Activated T-helper 2 cell treated with anti-CD3 and anti-CD28 coated beads, Interferon-gamma antibody, Interleukin-2, Interleukin-4, amounts not matched to agents 10 μg/mL and 5 μg/mL and 100 μg/mL, durations not matched to agents 14 hours and 24 hours and 36 hours (primary cell): Measurements from ENCODE around the gene NR5A2. TPM values are rescaled to one million over a fixed set of nuclear protein-coding genes. Genes with fewer than 3 reads are reported as not detected.

Experiments used
- DNase-seq: peaks from one replicate; pipeline ENCODE4 v3.0.0; 2021; ENCODE audit warnings: low spot score
- H3K27ac Mint-ChIP-seq: one replicate; pipeline ENCODE4 v1.8.0; 2021; ENCODE audit warnings: mixed read lengths
- H3K27me3 Mint-ChIP-seq: one replicate; pipeline ENCODE4 v1.8.0; 2021; ENCODE audit warnings: low read depth, mixed read lengths
- H3K36me3 Mint-ChIP-seq: one replicate; pipeline ENCODE4 v1.8.0; 2021; ENCODE audit warnings: low read depth, mixed read lengths
- H3K4me1 Mint-ChIP-seq: one replicate; pipeline ENCODE4 v1.8.0; 2021; ENCODE audit warnings: low read depth, mixed read lengths
- H3K4me3 Mint-ChIP-seq: one replicate; pipeline ENCODE4 v1.8.0; 2021; ENCODE audit warnings: low read depth, mild to moderate bottlenecking, moderate library complexity, mixed read lengths
- H3K9me3 Mint-ChIP-seq: one replicate; pipeline ENCODE4 v1.8.0; 2021; ENCODE audit warnings: mixed read lengths
- intact Hi-C: fragments of 100-400 bp; cut with micrococcal nuclease; formaldehyde crosslinking; loops from one replicate; pipeline ENCODE4 v1.15.1; 2023
- total RNA-seq: library from RNA; stranded (reverse); gene quantifications from 2 replicates; pipeline ENCODE4 v1.2.3, GENCODE V29; 2022

The NR5A2 gene
- total RNA-seq, result not detected in 2 replicates

GRCh38 chr1:200027264-200027823 is at the start of gene NR5A2:
NR5A2 (plus strand) TSS chr1:200027710; CDS start chr1:200027848, 138 bp downstream.
- DNase-seq, result no peak
- H3K4me3 Mint-ChIP-seq, result peak within 1 kb of the TSS; percentile 51
- no peaks in the 10 kb centered on the region for H3K36me3 Mint-ChIP-seq

GRCh38 chr1:199978408-199978940 is 49.0 kb upstream of the NR5A2 start:
- intact Hi-C loops, result no loop called here
- DNase-seq, result no peak
- no peaks in the 10 kb centered on the region for H3K9me3 Mint-ChIP-seq
- no peak overlapping the region for H3K27ac Mint-ChIP-seq
- H3K36me3 Mint-ChIP-seq, result no peaks in the 10 kb centered on the region
- peaks cover 10% of the 10 kb centered on the region for H3K27me3 Mint-ChIP-seq
- H3K4me3 Mint-ChIP-seq, result no peak overlapping the region
- no peaks in the 10 kb centered on the region for H3K4me1 Mint-ChIP-seq

More at GRCh38 chr1:200027264-200027823, at the start of gene NR5A2:
- Mint-ChIP-seq H3K27me3 (peaks cover 59% of the 10 kb centered on the region), H3K9me3 (no peaks in the 10 kb centered on the region), H3K4me1 (peaks cover 3% of the 10 kb centered on the region), H3K27ac (no peak within 1 kb of the TSS)
- intact Hi-C loops, result no loop called here

GRCh38 chr1:199979071-199979470 is 48.4 kb upstream of the NR5A2 start:
- H3K36me3 Mint-ChIP-seq, result no peaks in the 10 kb centered on the region
- H3K4me3 Mint-ChIP-seq, result no peak overlapping the region
- H3K9me3 Mint-ChIP-seq, result no peaks in the 10 kb centered on the region
- H3K4me1 Mint-ChIP-seq, result no peaks in the 10 kb centered on the region
- H3K27ac Mint-ChIP-seq, result no peak overlapping the region
- DNase-seq, result no peak
- intact Hi-C loops, result no loop called here
- peaks cover 8% of the 10 kb centered on the region for H3K27me3 Mint-ChIP-seq

- H3K9me3 Mint-ChIP-seq, result no peaks in the 10 kb centered on the region
- no peak for DNase-seq
- no peaks in the 10 kb centered on the region for H3K36me3 Mint-ChIP-seq
- no peaks in the 10 kb centered on the region for H3K4me1 Mint-ChIP-seq
- peaks cover 4% of the 10 kb centered on the region for H3K27me3 Mint-ChIP-seq
- no peak overlapping the region for H3K27ac Mint-ChIP-seq
- no peak overlapping the region for H3K4me3 Mint-ChIP-seq
- intact Hi-C loops, result no loop called here
These were observed 45.9 kb upstream of the NR5A2 start for GRCh38 chr1:199981584-199981983.

- DNase-seq, result no peak
- H3K27me3 Mint-ChIP-seq, result peaks cover 4% of the 10 kb centered on the region
- H3K36me3 Mint-ChIP-seq, result no peaks in the 10 kb centered on the region
- no peaks in the 10 kb centered on the region for H3K9me3 Mint-ChIP-seq
- no peak overlapping the region for H3K27ac Mint-ChIP-seq
- intact Hi-C loops, result no loop called here
- H3K4me1 Mint-ChIP-seq, result no peaks in the 10 kb centered on the region
- H3K4me3 Mint-ChIP-seq, result no peak overlapping the region
These were observed 44.9 kb upstream of the NR5A2 start for GRCh38 chr1:199982606-199983005.

- Mint-ChIP-seq H3K4me3 (no peak overlapping the region), H3K27ac (no peak overlapping the region), H3K36me3 (no peaks in the 10 kb centered on the region), H3K27me3 (peaks cover 3% of the 10 kb centered on the region), H3K9me3 (no peaks in the 10 kb centered on the region), H3K4me1 (no peaks in the 10 kb centered on the region)
- no peak for DNase-seq
- intact Hi-C loops, result no loop called here
These were observed 44.0 kb upstream of the NR5A2 start for GRCh38 chr1:199983531-199983930.

- intact Hi-C loops, result no loop called here
- Mint-ChIP-seq H3K4me1 (no peaks in the 10 kb centered on the region), H3K9me3 (no peaks in the 10 kb centered on the region), H3K4me3 (no peak overlapping the region), H3K27me3 (no peaks in the 10 kb centered on the region), H3K36me3 (no peaks in the 10 kb centered on the region), H3K27ac (no peak overlapping the region)
- no peak for DNase-seq
These were observed 32.3 kb upstream of the NR5A2 start for GRCh38 chr1:199995096-199995685.

GRCh38 chr1:200005165-200005564 is 22.3 kb upstream of the NR5A2 start:
- Mint-ChIP-seq H3K4me1 (no peaks in the 10 kb centered on the region), H3K4me3 (no peak overlapping the region), H3K27me3 (no peaks in the 10 kb centered on the region), H3K27ac (no peak overlapping the region), H3K36me3 (no peaks in the 10 kb centered on the region), H3K9me3 (no peaks in the 10 kb centered on the region)
- DNase-seq, result no peak
- intact Hi-C loops, result no loop called here

GRCh38 chr1:200006711-200007110 is 20.8 kb upstream of the NR5A2 start:
- no peaks in the 10 kb centered on the region for H3K4me1 Mint-ChIP-seq
- intact Hi-C loops, result no loop called here
- no peaks in the 10 kb centered on the region for H3K36me3 Mint-ChIP-seq
- no peak overlapping the region for H3K27ac Mint-ChIP-seq
- no peaks in the 10 kb centered on the region for H3K27me3 Mint-ChIP-seq
- no peaks in the 10 kb centered on the region for H3K9me3 Mint-ChIP-seq
- no peak overlapping the region for H3K4me3 Mint-ChIP-seq
- DNase-seq, result no peak

GRCh38 chr1:200015811-200016210 is 11.7 kb upstream of the NR5A2 start:
- H3K36me3 Mint-ChIP-seq, result no peaks in the 10 kb centered on the region
- DNase-seq, result no peak
- H3K4me3 Mint-ChIP-seq, result no peak overlapping the region
- H3K27ac Mint-ChIP-seq, result no peak overlapping the region
- H3K27me3 Mint-ChIP-seq, result peaks cover 13% of the 10 kb centered on the region
- H3K9me3 Mint-ChIP-seq, result no peaks in the 10 kb centered on the region
- intact Hi-C loops, result no loop called here
- no peaks in the 10 kb centered on the region for H3K4me1 Mint-ChIP-seq

GRCh38 chr1:200021577-200022238 is 5.8 kb upstream of the NR5A2 start:
- Mint-ChIP-seq H3K27me3 (peaks cover 26% of the 10 kb centered on the region), H3K4me3 (no peak overlapping the region), H3K27ac (no peak overlapping the region), H3K9me3 (no peaks in the 10 kb centered on the region), H3K36me3 (no peaks in the 10 kb centered on the region), H3K4me1 (no peaks in the 10 kb centered on the region)
- DNase-seq, result no peak
- intact Hi-C loops, result no loop called here

GRCh38 chr1:200022239-200022804 is 5.2 kb upstream of the NR5A2 start:
- Mint-ChIP-seq H3K27ac (no peak overlapping the region), H3K9me3 (no peaks in the 10 kb centered on the region), H3K4me3 (no peak overlapping the region), H3K4me1 (no peaks in the 10 kb centered on the region), H3K36me3 (no peaks in the 10 kb centered on the region), H3K27me3 (peaks cover 31% of the 10 kb centered on the region)
- intact Hi-C loops, result no loop called here
- DNase-seq, result no peak

GRCh38 chr1:200028586-200029034 is 1.1 kb downstream of the NR5A2 start:
- Mint-ChIP-seq H3K4me1 (peaks cover 3% of the 10 kb centered on the region), H3K4me3 (peak overlapping the region; percentile 51), H3K9me3 (no peaks in the 10 kb centered on the region), H3K27ac (no peak overlapping the region), H3K27me3 (peaks cover 57% of the 10 kb centered on the region), H3K36me3 (no peaks in the 10 kb centered on the region)
- no peak for DNase-seq
- intact Hi-C loops, result loop anchor here (2.0 kb wide), 1 partner anchor 14 kb away; no protein-coding TSS in a partner anchor
